ENCODE results near the gene R3HDML. TPM values are rescaled to one million over a fixed set of nuclear protein-coding genes. Genes with fewer than 3 reads are reported as not detected.
"Not testable (repeated sequence)": the region's sequence is repeated elsewhere in the genome, so short reads cannot be mapped to it uniquely, and the experiment has no call there.

R3HDML gene
- total and polyA plus RNA-seq, 2 of the 13 experiments (the other 11 are each of a cell fraction or from before 2014, with no cell fraction given): not detected

DNA sequence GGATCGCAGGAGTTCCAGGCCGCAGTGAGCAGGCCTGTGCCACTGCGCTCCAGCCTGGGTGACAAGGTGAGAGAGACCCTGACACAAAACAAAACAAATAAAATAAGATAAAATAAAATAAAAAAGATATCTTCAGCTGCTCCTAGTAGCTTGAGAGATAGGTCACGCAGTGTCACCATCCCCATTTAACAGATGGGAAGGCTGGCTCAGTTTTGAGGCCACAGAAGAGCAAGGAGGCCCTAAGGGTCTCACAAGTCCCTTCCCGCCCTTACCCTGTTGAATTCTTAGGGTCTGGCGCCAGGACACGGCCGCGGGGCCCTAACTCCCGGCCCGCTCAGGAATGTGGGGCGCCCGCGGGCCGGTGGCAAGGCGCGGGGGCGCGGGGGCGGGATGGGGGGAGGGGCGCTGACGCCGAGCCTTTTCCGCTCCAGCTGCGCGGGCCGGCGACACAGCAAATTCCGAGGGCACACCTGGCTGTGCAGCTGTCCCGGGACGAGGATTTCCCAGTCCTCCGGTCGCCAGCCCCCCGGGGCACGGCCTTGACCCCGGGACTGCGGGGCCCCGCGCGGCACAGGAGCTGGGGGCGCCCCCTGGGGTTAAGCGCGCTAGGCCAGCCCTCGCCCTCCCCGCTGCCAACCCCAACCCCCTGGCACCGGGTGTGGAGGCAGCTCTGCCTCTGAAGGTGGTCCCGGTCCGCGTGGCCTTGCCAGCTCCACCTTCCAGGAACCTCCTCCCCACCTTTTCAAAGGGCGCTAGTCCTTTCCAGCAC lies 10.3 kb upstream of the R3HDML start (continued):
- TF ChIP-seq ZKSCAN8 (CRISPR knock-in tag; IDR thresholded peaks at IDR 0.05; ENCODE audit: borderline replicate concordance): no peak
- no peak for TF ChIP-seq ZNF777 (CRISPR knock-in tag; IDR thresholded peaks at IDR 0.05)

DNA sequence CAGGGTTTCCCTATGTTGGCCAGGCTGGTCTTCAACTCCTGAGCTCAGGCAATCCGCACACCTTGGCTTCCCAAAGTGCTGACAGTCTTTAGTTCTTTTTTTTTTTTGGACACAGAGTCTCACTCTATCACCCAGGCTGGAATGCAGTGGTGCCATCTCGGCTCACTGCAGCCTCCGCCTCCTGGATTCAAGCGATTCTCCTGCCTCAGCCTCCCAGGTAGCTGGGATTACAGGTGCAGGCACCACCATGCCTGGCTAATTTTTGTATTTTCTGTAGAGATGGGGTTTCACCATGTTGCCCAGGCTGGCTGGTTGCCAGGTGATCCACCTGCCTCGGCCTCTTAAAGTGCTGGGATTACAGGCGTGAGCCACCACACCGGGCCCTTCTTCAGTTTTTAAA lies 9.1 kb upstream of the R3HDML start:
- BruUV-seq (replicated peaks): not testable (repeated sequence)

More for the DNA sequence above, 9.1 kb upstream of the R3HDML start:
- H3K4me3 ChIP-seq (replicated peaks in 1 of 3; ENCODE audit: insufficient read depth in 1 of 3, low read depth in 2 of 3, low read length in 3 of 3); H3K27ac ChIP-seq (ENCODE audit: extremely low read length, insufficient read depth, low read length); intact Hi-C loops (cut with micrococcal nuclease; ENCODE audit: unreplicated experiment); H3K27me3 ChIP-seq (ENCODE audit: control insufficient read depth in 1 of 2, insufficient read depth in 2 of 2, low read length in 2 of 2); DNase-seq (ENCODE audit: low spot score); in situ Hi-C loops (cut with HindIII; ENCODE audit: extremely low pct_ligation_motif_present, low pct_unique_long_range_greater_than_20kb); FAIRE-seq; H4K20me1 ChIP-seq (ENCODE audit: insufficient read depth, low read length); H3K9ac ChIP-seq (ENCODE audit: insufficient read depth, low read depth, low read length); H3K9me3 ChIP-seq (ENCODE audit: low read length); H2AFZ ChIP-seq (ENCODE audit: low read length); H3K36me3 ChIP-seq (replicated peaks in 1 of 2; ENCODE audit: control insufficient read depth in 1 of 2, insufficient read depth in 2 of 2, low read length in 2 of 2); ATAC-seq; H3K79me2 ChIP-seq (ENCODE audit: insufficient read depth, low read length): not testable (repeated sequence)
- ChIA-PET POLR2A (interaction anchor here (1.7 to 1.8 kb wide), 2 partner anchors 24 to 25 kb away, joined by 4 to 6 read pairs; no protein-coding TSS in a partner anchor), CTCF (ENCODE audit: low intra/inter-chr PET ratio, low total read pairs) (interaction anchor here (1.7 kb wide), 1 partner anchor 111 kb away, joined by 3 read pairs; no protein-coding TSS in a partner anchor)
- Histone ChIP-seq H3K4me1 (ENCODE audit: insufficient read depth, low read length) (peaks cover 39% of the 10 kb centered on the region), H3K4me2 (ENCODE audit: low read depth, low read length) (peak overlapping the region; percentile 86; the same call in 1 of the 2 replicates)
- TF ChIP-seq TEAD3 (CRISPR knock-in tag; optimal IDR thresholded peaks at IDR 0.05; ENCODE audit: borderline replicate concordance) (peak; percentile 11), ZNF460 (CRISPR knock-in tag; IDR thresholded peaks at IDR 0.05; ENCODE audit: borderline replicate concordance) (peak; percentile 3; the same call in 1 of the 2 replicates), ZNF770 (CRISPR knock-in tag; IDR thresholded peaks at IDR 0.05) (peak; percentile 83), TAF1 (CRISPR knock-in tag; IDR thresholded peaks at IDR 0.05) (0 out of 2 replicates have a peak, but pooled peaks have one; percentile 10)
- 43% methylated on average over 7 of the region's 7 CpGs for WGBS (ENCODE audit: low lambda C conversion rate)

Measured in HepG2 (cell line).